Kidney (tissue), 14 donors: Measurements from ENCODE around the gene ADCY10. TPM values are rescaled to one million over a fixed set of nuclear protein-coding genes. Genes with fewer than 3 reads are reported as not detected.

Source experiments
- DNase-seq, 5 donors: peaks; one replicate each; pipeline ENCODE4 v3.0.0-alpha.2; 2013 to 2020
- FAIRE-seq: peaks from 2 replicates; lab custom pipeline; 2012; peaks lifted over from hg19 to GRCh38; lab: Jason Lieb, UNC
- H3K27ac ChIP-seq, 2 donors: one replicate each; pipeline ENCODE4 v1.7.0; 2013; ENCODE audit warnings: low read depth in 2 of 2, low read length in 2 of 2, inconsistent platforms in 1 of 2
- H3K27me3 ChIP-seq: one replicate; pipeline ENCODE4 v1.7.1; 2013; ENCODE audit warnings: low read length, inconsistent platforms; ENCODE audit not compliant: control insufficient read depth, insufficient read depth
- H3K36me3 ChIP-seq, 3 donors: one replicate each; pipeline versions ENCODE4 v1.7.0 to v1.7.1; 2013; ENCODE audit warnings: low read length in 3 of 3, control low read depth in 1 of 3, inconsistent platforms in 1 of 3; ENCODE audit not compliant: insufficient read depth in 3 of 3, control insufficient read depth in 2 of 3
- H3K4me1 ChIP-seq, 3 donors: one replicate each; pipeline versions ENCODE4 v1.7.0 to v1.7.1; 2013; ENCODE audit warnings: low read length in 3 of 3, inconsistent platforms in 1 of 3, low read depth in 1 of 3; ENCODE audit not compliant: control insufficient read depth in 2 of 3, insufficient read depth in 2 of 3
- H3K4me3 ChIP-seq, 3 donors: one replicate each; pipeline versions ENCODE4 v1.7.0 to v1.8.1; 2013; ENCODE audit warnings: low read length in 3 of 3, control low read depth in 1 of 3, inconsistent platforms in 1 of 3
- H3K9ac ChIP-seq, 3 donors: one replicate each; pipeline versions ENCODE4 v1.7.0 to v1.7.1; 2013; ENCODE audit warnings: low read length in 3 of 3, control low read depth in 1 of 3, inconsistent platforms in 1 of 3
- H3K9me3 ChIP-seq, 3 donors: one replicate each; pipeline versions ENCODE4 v1.7.0 to v1.7.1; 2013; ENCODE audit warnings: low read length in 3 of 3, control low read depth in 1 of 3, inconsistent platforms in 1 of 3; ENCODE audit not compliant: control insufficient read depth in 2 of 3, insufficient read depth in 1 of 3
- intact Hi-C: fragments of 100-400 bp; cut with DNase I; formaldehyde crosslinking; loops from one replicate; pipeline ENCODE4 v1.11.1; 2022
- polyA plus RNA-seq: library from polyadenylated mRNA; stranded (reverse); fragments of 350-450 nt; fragmentation: Illumina TruSeq; extraction: RNeasy Lipid Tissue Mini Kit (QIAGEN cat#74804); gene quantifications from one replicate; pipeline ENCODE4 v1.2.3, GENCODE V29; 2014; ENCODE audit warnings: low read depth, low replicate concordance; ENCODE audit not compliant: insufficient read depth
- total RNA-seq: library from RNA; stranded (reverse); fragmentation: NEBNext Ultra II Directional; extraction: Animal tissue kit (Norgen Biotek cat#: 25700); gene quantifications from one replicate; pipeline ENCODE4 v1.2.1, GENCODE V29; 2021
- TF ChIP-seq, protein P1 (sequence below): IDR thresholded peaks from 3 replicates; pipeline ENCODE4 v1.5.1; 2012; ENCODE audit warnings: mild to moderate bottlenecking, moderate library complexity, borderline replicate concordance; ENCODE audit not compliant: insufficient read depth; ENCODE audit errors: extremely low read depth
- donor health status: control.
- donor health status: control.
- donor health status: control.
- donor health status: control.
- donor health status: control.
- donor health status: DM: yes; HTN: yes; CAD: no.
- donor health status: Normal renal cell carcinoma (clear cell type).

The ADCY10 gene
- total and polyA plus RNA-seq, 2 donors from 2014 or later: 0.22 to 0.28 TPM

DNA sequence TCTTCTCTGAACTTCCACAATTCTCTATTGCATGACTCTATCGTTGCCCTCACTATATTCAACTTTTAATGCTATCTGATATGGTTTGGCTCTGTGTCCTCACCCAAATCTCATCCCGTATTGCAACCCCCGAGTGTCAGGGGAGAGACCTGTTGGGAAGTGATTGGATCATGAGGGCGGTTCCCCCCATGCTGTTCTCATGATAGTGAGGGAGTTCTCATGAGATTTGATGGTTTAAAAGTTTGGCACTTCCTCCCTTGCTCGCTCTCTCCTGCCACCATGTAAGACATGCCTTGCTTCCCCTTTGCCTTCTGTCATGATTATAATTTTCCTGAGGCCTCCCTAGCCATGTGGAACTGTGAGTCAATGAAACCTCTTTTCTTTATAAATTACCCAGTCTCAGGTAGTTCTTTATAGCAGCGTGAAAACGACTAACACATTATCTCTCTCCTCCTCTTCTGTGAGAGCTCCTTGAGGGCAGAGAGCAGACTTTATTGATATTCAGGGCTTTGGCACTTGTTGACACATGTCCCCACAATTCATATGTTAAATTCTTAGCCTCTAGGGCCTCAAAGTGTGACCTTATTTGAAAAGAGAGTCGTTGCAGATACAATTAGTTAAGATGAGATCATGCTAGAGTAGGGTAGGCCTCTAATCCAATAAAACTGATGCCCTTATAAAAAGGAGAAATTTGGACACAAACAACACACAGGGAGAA lies 52.1 kb downstream of the ADCY10 start:
- Histone ChIP-seq H3K36me3 (no peaks in the 10 kb centered on the region), H3K9me3 (no peaks in the 10 kb centered on the region), H3K9ac (no peak overlapping the region), H3K27me3 (no peaks in the 10 kb centered on the region), H3K4me3 (no peak overlapping the region), H3K27ac (no peak overlapping the region), H3K4me1 (no peaks in the 10 kb centered on the region)
- DNase-seq (no peak), FAIRE-seq (no peak)
- TF ChIP-seq, protein P1, sequence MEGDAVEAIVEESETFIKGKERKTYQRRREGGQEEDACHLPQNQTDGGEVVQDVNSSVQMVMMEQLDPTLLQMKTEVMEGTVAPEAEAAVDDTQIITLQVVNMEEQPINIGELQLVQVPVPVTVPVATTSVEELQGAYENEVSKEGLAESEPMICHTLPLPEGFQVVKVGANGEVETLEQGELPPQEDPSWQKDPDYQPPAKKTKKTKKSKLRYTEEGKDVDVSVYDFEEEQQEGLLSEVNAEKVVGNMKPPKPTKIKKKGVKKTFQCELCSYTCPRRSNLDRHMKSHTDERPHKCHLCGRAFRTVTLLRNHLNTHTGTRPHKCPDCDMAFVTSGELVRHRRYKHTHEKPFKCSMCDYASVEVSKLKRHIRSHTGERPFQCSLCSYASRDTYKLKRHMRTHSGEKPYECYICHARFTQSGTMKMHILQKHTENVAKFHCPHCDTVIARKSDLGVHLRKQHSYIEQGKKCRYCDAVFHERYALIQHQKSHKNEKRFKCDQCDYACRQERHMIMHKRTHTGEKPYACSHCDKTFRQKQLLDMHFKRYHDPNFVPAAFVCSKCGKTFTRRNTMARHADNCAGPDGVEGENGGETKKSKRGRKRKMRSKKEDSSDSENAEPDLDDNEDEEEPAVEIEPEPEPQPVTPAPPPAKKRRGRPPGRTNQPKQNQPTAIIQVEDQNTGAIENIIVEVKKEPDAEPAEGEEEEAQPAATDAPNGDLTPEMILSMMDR: no peak
- intact Hi-C loops: no loop called here

DNA sequence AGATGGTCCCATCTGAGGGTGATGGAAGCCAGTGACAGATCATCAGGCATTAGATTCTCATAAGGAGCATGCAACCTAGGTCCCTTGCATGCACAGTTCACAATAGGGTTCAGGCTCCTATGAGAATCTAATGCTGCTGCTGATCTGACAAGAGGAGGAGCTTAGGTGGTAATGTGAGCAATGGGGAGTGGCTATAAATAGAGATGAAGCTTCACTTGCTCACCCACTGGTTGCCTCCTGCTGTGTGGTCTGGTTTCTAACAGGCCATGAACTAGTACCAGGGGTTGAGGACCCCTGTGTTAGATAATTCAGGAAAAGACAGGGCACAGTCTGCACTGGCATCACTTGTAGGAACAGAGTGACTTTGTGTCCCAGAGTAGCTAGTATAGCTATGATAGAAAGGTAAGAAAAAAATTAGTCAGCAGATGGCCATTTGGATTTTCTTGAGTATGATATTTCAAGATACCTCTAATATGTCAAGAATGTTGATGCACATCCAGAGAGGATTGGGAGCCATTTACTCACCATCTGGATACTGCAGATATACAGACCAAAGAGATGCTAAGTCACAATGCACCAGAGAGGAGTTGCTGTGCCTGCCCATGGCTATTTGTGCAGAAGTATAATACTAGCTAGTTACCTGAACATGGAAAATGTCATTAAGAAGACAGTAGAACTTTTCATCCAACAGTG lies 53.6 kb downstream of the ADCY10 start:
- DNase-seq (no peak), FAIRE-seq (no peak)
- Histone ChIP-seq H3K27ac (no peak overlapping the region), H3K27me3 (no peaks in the 10 kb centered on the region), H3K4me1 (no peaks in the 10 kb centered on the region), H3K4me3 (no peak overlapping the region), H3K36me3 (no peaks in the 10 kb centered on the region), H3K9ac (no peak overlapping the region), H3K9me3 (no peaks in the 10 kb centered on the region)
- TF ChIP-seq, protein P1: no peak
- intact Hi-C loops: no loop called here

DNA sequence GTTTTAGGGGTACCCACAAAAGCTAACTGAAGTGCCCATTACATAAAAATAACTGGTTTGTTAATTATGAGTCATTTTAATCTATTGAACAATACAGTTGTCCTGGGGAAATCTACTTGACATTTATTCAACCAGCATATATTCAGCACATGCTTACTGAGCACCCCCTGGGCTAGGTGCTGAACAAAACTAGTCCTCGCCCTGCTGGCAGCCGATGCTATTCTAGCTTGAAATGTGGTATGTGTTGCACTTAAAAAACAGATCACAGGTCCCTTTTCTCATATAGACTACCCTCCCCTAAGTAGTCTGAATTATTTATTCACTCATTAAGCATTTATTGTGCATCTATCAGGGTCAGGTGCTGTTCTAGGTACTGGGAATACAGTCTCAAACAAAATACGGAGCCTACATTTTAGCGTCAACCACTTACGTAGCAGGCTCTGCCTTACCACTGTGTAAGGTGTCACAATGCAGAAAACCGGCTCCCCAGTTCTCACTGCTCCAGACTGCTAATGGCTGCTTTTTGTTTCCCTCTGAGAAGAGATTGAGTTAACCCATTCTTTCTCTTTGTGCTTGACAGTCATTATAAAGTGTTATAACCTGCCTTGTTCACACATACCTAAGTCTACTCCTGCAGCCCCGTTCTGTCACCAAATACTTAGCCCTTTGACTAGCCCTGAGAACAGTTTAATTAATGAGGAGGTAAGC lies 57.1 kb downstream of the ADCY10 start:
- DNase-seq (no peak), FAIRE-seq (no peak)
- Histone ChIP-seq H3K27ac (no peak overlapping the region), H3K9me3 (no peaks in the 10 kb centered on the region), H3K4me3 (no peak overlapping the region), H3K4me1 (no peaks in the 10 kb centered on the region), H3K36me3 (no peaks in the 10 kb centered on the region), H3K9ac (no peak overlapping the region), H3K27me3 (no peaks in the 10 kb centered on the region)
- intact Hi-C loops: no loop called here
- TF ChIP-seq, protein P1: no peak
